Activated T-cell treated with anti-CD3 and anti-CD28 coated beads for 48 hours (primary cell): Measurements from ENCODE around the gene THBS1.

ENCODE experiments used
- DNase-seq: peaks from one replicate; pipeline ENCODE4 v3.0.0-alpha.2; 2020; ENCODE audit warnings: low read depth

The THBS1 gene

DNA sequence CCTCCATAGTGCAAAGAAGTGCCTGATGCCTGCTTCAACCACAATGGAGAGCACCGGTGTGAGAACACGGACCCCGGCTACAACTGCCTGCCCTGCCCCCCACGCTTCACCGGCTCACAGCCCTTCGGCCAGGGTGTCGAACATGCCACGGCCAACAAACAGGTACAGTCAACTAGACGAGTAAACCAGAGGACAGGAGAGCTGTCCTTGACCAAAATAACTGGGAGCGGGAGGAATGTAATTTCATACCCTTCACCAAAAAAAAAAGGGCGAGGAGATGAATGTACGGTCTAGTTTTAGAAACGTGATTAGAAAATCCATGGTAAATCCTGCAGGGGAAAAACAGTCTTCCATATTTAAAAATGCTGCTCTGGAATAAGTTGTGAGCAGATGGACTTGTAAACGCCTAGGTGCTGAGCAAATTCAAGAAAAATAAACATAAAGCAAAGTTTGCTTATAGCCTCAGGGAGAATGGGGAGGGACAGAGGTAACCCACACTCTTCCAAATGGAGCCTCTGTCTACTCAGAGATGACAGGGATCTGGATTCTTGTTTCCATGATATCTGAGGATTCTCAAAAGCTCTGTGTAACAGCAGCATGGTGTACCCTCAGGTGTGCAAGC, 8.4 kb downstream of the THBS1 start:
- no peak for DNase-seq

DNA sequence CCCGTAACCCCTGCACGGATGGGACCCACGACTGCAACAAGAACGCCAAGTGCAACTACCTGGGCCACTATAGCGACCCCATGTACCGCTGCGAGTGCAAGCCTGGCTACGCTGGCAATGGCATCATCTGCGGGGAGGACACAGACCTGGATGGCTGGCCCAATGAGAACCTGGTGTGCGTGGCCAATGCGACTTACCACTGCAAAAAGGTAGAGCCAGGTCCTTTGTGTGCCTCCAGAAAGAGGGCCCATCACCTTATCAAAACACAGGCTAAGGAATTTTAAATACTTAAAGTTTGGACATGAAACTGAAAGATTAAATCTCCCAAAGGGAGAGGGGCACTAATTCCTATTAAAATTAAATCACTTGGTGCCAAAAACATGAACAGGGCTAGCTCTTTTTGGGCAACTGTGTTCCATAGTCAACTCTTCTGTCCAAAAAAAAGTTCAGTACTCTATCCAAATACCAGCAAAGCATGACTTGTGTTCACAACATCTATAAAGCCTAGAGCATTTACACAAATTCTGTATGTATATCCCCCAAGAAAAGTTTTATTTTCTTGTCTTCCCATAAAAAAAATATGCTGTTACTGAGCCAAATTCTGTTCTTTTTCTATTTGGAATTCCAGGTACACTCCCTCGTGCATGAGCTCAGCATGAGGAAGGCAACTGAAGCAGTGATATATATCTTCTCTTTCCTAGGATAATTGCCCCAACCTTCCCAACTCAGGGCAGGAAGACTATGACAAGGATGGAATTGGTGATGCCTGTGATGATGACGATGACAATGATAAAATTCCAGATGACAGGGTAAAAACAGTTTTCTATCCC, 9.2 kb downstream of the THBS1 start:
- DNase-seq, result no peak

DNA sequence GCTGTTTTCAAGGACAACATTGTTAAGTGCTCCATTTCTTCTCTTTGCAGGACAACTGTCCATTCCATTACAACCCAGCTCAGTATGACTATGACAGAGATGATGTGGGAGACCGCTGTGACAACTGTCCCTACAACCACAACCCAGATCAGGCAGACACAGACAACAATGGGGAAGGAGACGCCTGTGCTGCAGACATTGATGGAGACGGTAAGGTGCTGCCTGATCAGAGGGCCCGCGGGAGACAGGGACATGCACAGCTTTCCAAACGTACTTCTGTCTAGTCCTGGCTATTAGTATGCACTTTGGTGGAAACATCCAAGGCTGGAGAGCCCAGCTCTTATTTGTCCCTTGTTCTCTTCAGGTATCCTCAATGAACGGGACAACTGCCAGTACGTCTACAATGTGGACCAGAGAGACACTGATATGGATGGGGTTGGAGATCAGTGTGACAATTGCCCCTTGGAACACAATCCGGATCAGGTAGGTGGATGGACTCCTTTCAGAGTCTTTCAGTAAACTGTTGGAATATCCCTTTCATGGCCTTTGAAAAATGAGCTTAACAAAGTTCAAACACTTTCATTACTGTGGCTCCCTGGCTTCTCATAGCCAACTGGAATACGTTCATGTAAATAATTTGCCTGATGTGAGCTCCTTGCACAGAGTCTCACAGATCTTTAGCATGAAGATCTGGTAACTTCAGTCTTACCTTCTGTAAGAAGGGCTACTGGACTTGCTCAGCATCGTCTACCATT, 10.4 kb downstream of the THBS1 start:
- DNase-seq, result no peak

DNA sequence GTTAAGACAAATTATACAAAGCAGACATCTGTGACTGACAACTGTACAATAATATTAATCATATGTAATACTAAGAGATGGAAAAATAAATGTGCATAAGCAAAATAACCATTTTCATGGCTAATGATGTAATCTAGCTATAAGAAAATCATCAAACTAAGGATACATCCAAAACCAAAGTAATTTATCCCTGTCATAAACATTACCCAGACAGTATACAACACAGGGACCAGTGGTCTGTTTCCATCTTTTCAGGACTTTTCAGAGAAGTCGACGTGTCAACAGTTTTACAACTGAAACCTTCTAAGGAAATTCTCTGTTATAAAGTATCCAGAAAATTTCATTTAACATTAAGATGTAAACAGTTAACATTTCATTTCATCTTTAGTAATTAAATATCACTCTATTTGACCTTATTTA, 11.0 kb downstream of the THBS1 start:
- DNase-seq, result no peak

DNA sequence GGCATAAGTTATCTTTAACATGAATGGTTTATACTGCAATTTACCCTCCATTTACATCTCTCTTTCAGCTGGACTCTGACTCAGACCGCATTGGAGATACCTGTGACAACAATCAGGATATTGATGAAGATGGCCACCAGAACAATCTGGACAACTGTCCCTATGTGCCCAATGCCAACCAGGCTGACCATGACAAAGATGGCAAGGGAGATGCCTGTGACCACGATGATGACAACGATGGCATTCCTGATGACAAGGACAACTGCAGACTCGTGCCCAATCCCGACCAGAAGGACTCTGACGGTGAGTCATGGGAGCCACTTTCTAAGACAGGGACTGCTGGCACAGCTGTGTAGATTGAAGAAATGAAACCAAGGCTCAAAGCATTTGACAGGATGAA, 11.6 kb downstream of the THBS1 start:
- DNase-seq, result no peak

GRCh38 chr15:39593071-39593655, 12.3 kb downstream of the THBS1 start:
- no peak for DNase-seq

- DNase-seq, result no peak
Observed at GRCh38 chr15:39593656-39594445, 13.0 kb downstream of the THBS1 start.

- DNase-seq, result no peak
Observed at GRCh38 chr15:39594446-39595337, 13.8 kb downstream of the THBS1 start.

- DNase-seq, result no peak
Observed at GRCh38 chr15:39595338-39596221, 14.7 kb downstream of the THBS1 start.

GRCh38 chr15:39596358-39597051, 15.6 kb downstream of the THBS1 start:
- no peak for DNase-seq

DNA sequence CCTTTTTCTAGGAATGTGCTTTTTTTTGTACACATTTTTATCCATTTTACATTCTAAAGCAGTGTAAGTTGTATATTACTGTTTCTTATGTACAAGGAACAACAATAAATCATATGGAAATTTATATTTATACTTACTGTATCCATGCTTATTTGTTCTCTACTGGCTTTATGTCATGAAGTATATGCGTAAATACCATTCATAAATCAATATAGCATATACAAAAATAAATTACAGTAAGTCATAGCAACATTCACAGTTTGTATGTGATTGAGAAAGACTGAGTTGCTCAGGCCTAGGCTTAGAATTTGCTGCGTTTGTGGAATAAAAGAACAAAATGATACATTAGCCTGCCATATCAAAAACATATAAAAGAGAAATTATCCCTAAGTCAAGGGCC, 16.5 kb downstream of the THBS1 start:
- no peak for DNase-seq

GRCh38 chr15:39597751-39598185, 16.9 kb downstream of the THBS1 start:
- DNase-seq, result no peak

DNA sequence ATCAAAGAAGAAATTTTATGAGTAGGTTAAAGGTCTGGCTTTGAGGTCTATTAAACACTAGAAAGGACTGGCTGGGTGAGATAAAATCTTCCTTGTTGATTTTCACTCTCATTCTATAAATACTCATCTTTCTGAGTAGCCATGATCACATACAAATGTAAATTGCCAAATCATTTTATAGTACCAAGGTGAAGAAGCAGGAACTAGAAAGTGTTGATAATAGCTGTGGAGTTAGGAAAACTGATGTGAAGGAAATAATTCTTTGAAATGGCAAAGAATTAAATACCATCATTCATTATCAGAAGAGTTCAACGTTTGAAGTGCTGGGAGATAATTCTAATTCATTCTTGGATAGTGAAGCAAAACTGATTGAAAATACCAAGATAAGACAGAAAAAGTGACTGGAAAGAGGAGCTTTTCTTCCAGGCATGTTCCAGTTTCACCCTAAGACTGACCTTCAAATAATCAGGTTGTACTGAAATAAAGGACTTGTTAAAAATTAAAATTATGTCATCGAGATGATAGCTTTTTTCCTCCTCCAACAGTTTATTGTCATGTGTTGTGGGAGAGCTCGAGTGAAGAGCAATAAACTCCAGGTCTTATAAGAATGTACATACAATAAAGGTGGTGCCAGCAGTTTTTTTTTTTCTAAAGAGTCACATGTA, 17.4 kb downstream of the THBS1 start:
- no peak for DNase-seq

GRCh38 chr15:39598958-39599845, 18.3 kb downstream of the THBS1 start:
- DNase-seq, result no peak

DNA sequence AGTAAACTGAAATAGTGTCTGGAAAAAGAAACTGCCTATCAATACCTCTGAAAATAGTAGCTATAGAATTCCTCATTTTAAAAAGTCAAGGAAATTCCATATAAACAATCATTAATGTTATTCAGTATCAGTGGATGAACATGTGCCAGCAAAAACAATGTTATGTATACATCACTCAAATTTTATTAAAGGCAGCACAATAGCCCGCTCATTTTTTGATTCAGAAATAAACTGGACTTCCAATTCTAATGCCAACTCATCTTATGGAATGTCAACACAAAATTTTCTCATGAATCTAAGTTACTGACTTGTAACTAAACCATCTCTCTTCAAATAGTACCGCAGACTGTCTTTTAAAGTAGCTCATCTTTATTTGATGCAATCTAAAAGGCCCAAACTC, 19.0 kb downstream of the THBS1 start:
- DNase-seq, result no peak

DNA sequence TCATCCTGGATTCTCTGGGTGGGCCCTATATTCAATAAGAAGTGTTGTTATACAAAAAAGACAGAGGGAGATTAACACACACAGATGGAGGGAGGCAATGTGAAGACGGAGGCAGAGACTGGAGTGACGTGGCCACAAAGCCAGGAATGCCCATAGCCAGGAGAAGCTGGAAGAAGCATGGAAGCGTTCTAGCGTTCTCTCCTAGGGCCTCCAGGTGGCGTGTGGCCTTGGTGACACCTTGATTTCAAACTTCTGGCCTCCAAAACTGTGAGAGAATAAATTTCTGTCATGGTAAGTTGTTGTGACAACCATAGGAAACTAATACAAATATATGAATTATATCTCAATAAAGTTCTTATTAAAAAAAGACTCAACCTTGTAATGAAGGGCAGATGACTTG, 21.3 kb downstream of the THBS1 start:
- DNase-seq, result no peak

DNA sequence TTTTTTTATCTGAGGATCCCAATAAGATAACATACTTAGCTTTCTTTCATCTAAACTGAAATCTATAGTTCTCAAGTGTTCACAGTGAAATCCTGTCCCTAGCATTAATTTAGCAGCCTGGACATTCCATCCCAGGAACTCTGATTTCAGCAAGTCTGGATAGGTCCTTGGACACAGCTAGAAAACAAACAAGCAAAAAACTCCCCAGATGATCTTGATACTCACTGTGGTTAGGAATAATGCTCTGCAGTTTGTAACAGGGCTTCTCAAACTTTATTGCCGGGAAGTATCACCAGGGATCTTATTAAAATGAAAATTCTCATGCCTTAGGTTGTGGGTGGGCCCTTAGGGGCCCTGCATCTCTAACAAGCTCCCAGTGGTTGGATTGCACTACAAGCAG, 24.3 kb downstream of the THBS1 start:
- DNase-seq, result no peak
